Esophagus squamous epithelium (tissue), 4 donors: Measurements from ENCODE around the gene ZCRB1.

Experiments
- POLR2A ChIP-seq, 4 donors: fragments of 450-650 bp; IDR thresholded peaks; one replicate each; pipeline ENCODE4 v1.6.1; 2017; ENCODE audit warnings: antibody characterized with exemption in 4 of 4, mild to moderate bottlenecking in 4 of 4, moderate library complexity in 3 of 4
- TF ChIP-seq, protein P1 (sequence below), 6 experiments: fragments of 450-650 bp in 4 of 6; fragments of 200-600 bp in 2 of 6; sonication (generic) in 2 of 6; IDR thresholded peaks; one replicate each; pipeline ENCODE4 v1.5.1; 2016 to 2019; ENCODE audit warnings: antibody characterized with exemption in 6 of 6, mild to moderate bottlenecking in 4 of 6, moderate library complexity in 4 of 6

DNA sequence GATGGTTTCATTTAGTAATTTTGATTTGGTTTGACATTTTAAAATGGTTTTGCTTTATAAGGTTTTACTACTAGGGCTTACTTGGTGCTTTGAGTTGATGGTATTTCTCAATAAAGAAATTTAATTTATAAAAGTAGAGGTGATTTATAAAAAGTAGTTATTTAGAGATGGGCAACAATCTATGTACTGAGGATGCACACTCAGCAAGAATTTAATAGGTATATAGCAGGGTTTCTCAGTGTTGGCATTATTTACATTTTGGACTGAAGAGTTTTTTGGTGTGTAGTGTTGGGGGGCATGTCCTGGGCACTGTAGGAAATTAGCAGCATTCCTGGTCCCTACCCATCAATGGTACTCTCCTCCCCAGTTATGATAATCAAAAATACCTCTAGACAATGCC is 47.8 kb upstream of the ZCRB1 start:
- TF ChIP-seq, protein P1, sequence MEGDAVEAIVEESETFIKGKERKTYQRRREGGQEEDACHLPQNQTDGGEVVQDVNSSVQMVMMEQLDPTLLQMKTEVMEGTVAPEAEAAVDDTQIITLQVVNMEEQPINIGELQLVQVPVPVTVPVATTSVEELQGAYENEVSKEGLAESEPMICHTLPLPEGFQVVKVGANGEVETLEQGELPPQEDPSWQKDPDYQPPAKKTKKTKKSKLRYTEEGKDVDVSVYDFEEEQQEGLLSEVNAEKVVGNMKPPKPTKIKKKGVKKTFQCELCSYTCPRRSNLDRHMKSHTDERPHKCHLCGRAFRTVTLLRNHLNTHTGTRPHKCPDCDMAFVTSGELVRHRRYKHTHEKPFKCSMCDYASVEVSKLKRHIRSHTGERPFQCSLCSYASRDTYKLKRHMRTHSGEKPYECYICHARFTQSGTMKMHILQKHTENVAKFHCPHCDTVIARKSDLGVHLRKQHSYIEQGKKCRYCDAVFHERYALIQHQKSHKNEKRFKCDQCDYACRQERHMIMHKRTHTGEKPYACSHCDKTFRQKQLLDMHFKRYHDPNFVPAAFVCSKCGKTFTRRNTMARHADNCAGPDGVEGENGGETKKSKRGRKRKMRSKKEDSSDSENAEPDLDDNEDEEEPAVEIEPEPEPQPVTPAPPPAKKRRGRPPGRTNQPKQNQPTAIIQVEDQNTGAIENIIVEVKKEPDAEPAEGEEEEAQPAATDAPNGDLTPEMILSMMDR (IDR thresholded peaks at IDR 0.05), result no peak
- no peak for TF ChIP-seq POLR2A (IDR thresholded peaks at IDR 0.05)
